Gastrocnemius medialis (tissue), 4 donors: Measurements from ENCODE around the gene CDC5L. TPM values are rescaled to one million over a fixed set of nuclear protein-coding genes. Genes with fewer than 3 reads are reported as not detected.

Source experiments
- ATAC-seq, 2 donors: fragments of 150-250 bp; one replicate each; pipeline ENCODE4 v1.9.1; 2016
- DNase-seq, 2 donors: peaks; one replicate each; pipeline ENCODE4 v3.0.0-alpha.2; 2019
- H3K27ac ChIP-seq, 4 donors: fragments of 200-600 bp; sonication (generic); 1 replicate in 1 of 4; 2 replicates in 3 of 4; pipeline ENCODE4 v1.5.1; 2016 to 2018; ENCODE audit warnings: mild to moderate bottlenecking in 2 of 4, moderate library complexity in 1 of 4
- H3K27me3 ChIP-seq, 3 donors: fragments of 200-600 bp; sonication (generic) in 2 of 3; 1 replicate in 1 of 3; 2 replicates in 2 of 3; pipeline versions ENCODE4 v1.5.1 to v1.6.0; 2016 to 2019; ENCODE audit warnings: mild to moderate bottlenecking in 1 of 3, moderate library complexity in 1 of 3
- H3K36me3 ChIP-seq, 2 donors: fragments of 200-600 bp; sonication (generic) in 1 of 2; one replicate each; pipeline ENCODE4 v1.5.1; 2017 to 2018
- H3K4me1 ChIP-seq, 2 donors: fragments of 200-600 bp; sonication (generic) in 1 of 2; one replicate each; pipeline ENCODE4 v1.5.1; 2016 to 2017; ENCODE audit warnings: mild to moderate bottlenecking in 2 of 2
- H3K4me3 ChIP-seq, 4 donors: fragments of 200-600 bp; sonication (generic) in 3 of 4; 1 replicate in 1 of 4; 2 replicates in 3 of 4; pipeline ENCODE4 v1.5.1; 2016 to 2019; ENCODE audit warnings: mild to moderate bottlenecking in 2 of 4
- H3K9me3 ChIP-seq, 3 donors: fragments of 200-600 bp; sonication (generic) in 2 of 3; 1 replicate in 1 of 3; 2 replicates in 2 of 3; pipeline ENCODE4 v1.5.1; 2016 to 2019
- CTCF ChIP-seq, 5 experiments: fragments of 450-650 bp in 3 of 5; fragments of 200-600 bp in 2 of 5; sonication (generic) in 2 of 5; IDR thresholded peaks in 4 of 5; conservative IDR thresholded peaks in 1 of 5; 1 replicate in 4 of 5; 2 replicates in 1 of 5; pipeline ENCODE4 v1.5.1; 2016 to 2019; ENCODE audit warnings: antibody characterized with exemption in 5 of 5, mild to moderate bottlenecking in 3 of 5, moderate library complexity in 3 of 5
- POLR2A ChIP-seq, 2 donors: fragments of 450-650 bp; IDR thresholded peaks; one replicate each; pipeline ENCODE4 v1.6.1; 2017; ENCODE audit warnings: antibody characterized with exemption in 2 of 2, mild to moderate bottlenecking in 2 of 2, moderate library complexity in 2 of 2
- in situ Hi-C, 4 donors: fragments of 200-750 bp; cut with MboI; loops; one replicate each; pipeline versions ENCODE4 v1.15.0 to v1.8.0; 2017; ENCODE audit warnings: low sequenced_read_pairs in 4 of 4
- intact Hi-C: fragments of 100-400 bp; cut with DNase I; formaldehyde crosslinking; loops from one replicate; pipeline ENCODE4 v1.15.1; 2023; ENCODE audit warnings: low total_unique reads
- total RNA-seq, 4 donors: library from RNA; depleted of rRNA; stranded (reverse); fragments of >200 nt; gene quantifications; one replicate each; pipeline versions ENCODE4 v1.1.0 to v1.2.3, GENCODE V29; 2016

Gene CDC5L
- total RNA-seq, 4 donors from 2014 or later, result 26.3 to 30.3 (median 27.7) TPM

GRCh38 chr6:44495036-44495901, 107.8 kb downstream of the CDC5L start:
- Histone ChIP-seq H3K4me3 (no peak overlapping the region), H3K36me3 (no peaks in the 10 kb centered on the region), H3K27me3 (no peaks in the 10 kb centered on the region), H3K9me3 (no peaks in the 10 kb centered on the region), H3K27ac (no peak overlapping the region), H3K4me1 (no peaks in the 10 kb centered on the region)
- TF ChIP-seq POLR2A (IDR thresholded peaks at IDR 0.05) (no peak), CTCF (IDR thresholded peaks at IDR 0.05 in 4 of 5, conservative IDR thresholded peaks at IDR 0.05 in 1 of 5) (no peak)
- ATAC-seq, result no peak
- intact Hi-C loops, result loop anchor here (2.0 kb wide), 1 partner anchor 20 kb away; no protein-coding TSS in a partner anchor
- in situ Hi-C loops, result loop anchor here in 3 of 4 donors (25.0 kb wide), 3 partner anchors 142 to 1417 kb away; no protein-coding TSS in a partner anchor
- DNase-seq, result no peak

DNA sequence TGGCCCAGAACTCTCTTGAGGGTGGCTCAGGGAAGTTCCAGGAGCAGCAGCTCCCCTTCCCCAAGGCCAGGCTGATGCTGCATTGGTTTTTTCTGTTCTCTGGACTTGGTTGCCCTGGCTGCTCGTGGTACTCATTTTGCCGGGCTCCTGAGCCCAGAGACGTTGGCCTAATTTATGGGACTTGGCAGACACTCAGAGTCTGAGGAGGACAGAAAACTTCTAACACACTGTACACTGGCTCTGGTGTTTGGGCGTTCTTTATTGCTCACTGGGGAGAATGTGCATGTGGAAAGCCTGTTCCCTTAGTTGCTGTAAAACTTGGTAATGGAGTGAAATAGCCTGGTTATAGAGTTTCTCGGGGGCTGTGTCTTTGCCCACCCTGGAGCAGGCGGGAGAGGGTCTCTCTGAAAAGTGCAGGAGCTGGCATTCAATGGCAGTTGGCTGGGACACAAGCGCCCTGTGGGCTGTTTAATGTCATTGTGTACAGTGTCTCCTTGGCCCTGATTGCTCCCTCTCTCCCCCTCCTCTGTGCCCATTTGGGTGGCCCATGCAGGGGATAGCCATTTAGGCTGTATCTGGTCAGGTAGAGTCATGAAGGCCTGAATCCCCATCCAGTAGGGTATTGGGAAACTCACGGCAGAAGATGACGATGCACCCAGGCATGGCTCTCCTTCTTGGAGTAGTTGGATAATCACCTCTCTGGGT, 109.3 kb downstream of the CDC5L start:
- ATAC-seq, result no peak
- no peak for DNase-seq
- Histone ChIP-seq H3K9me3 (no peaks in the 10 kb centered on the region), H3K4me1 (no peaks in the 10 kb centered on the region), H3K27ac (no peak overlapping the region), H3K4me3 (no peak overlapping the region), H3K36me3 (no peaks in the 10 kb centered on the region), H3K27me3 (no peaks in the 10 kb centered on the region)
- in situ Hi-C loops (loop anchor here in 3 of 4 donors (25.0 kb wide), 3 partner anchors 140 to 1415 kb away; no protein-coding TSS in a partner anchor), intact Hi-C loops (no loop called here)
- TF ChIP-seq POLR2A (IDR thresholded peaks at IDR 0.05) (no peak), CTCF (IDR thresholded peaks at IDR 0.05 in 4 of 5, conservative IDR thresholded peaks at IDR 0.05 in 1 of 5) (no peak)

DNA sequence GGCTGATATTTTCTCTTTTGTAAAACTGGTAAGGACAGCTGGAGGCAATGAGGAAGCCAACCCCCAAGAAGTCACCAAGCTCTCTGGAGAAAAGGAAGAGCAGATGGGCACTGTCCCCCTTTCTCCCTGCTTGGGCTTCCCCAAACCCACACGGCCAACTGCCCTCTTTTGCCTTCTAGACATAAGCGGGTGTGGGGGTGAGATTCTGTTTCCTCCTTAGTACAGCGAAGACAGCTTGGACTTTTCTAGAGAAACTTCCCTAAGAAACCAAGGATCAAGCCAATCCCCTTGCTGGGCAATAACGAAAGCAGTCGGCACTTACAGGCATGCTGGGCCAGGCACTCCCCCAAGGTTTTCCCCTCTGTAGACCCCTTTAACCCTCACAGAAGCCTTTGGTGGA, 110.3 kb downstream of the CDC5L start:
- Histone ChIP-seq H3K27me3 (no peaks in the 10 kb centered on the region), H3K36me3 (no peaks in the 10 kb centered on the region), H3K4me1 (no peaks in the 10 kb centered on the region), H3K27ac (no peak overlapping the region), H3K9me3 (no peaks in the 10 kb centered on the region), H3K4me3 (no peak overlapping the region)
- intact Hi-C loops (no loop called here), in situ Hi-C loops (loop anchor here in 3 of 4 donors (25.0 kb wide), 3 partner anchors 139 to 1414 kb away; no protein-coding TSS in a partner anchor)
- DNase-seq (no peak), ATAC-seq (no peak)
- no peak for TF ChIP-seq CTCF (IDR thresholded peaks at IDR 0.05 in 4 of 5, conservative IDR thresholded peaks at IDR 0.05 in 1 of 5)
- TF ChIP-seq POLR2A (IDR thresholded peaks at IDR 0.05), result no peak

- H3K4me1 ChIP-seq, result no peaks in the 10 kb centered on the region
- no peaks in the 10 kb centered on the region for H3K27me3 ChIP-seq
- H3K36me3 ChIP-seq, result no peaks in the 10 kb centered on the region
- no peak for ATAC-seq
- intact Hi-C loops (no loop called here), in situ Hi-C loops (loop anchor here in 3 of 4 donors (25.0 kb wide), 3 partner anchors 139 to 1414 kb away; no protein-coding TSS in a partner anchor)
- DNase-seq, result no peak
- TF ChIP-seq POLR2A (IDR thresholded peaks at IDR 0.05) (no peak), CTCF (IDR thresholded peaks at IDR 0.05 in 4 of 5, conservative IDR thresholded peaks at IDR 0.05 in 1 of 5) (no peak)
- no peak overlapping the region for H3K27ac ChIP-seq
- H3K9me3 ChIP-seq, result no peaks in the 10 kb centered on the region
- H3K4me3 ChIP-seq, result no peak overlapping the region
These were observed 110.9 kb downstream of the CDC5L start for GRCh38 chr6:44498436-44498835.
